T-helper 17 cell (primary cell): Measurements from ENCODE around the gene TXN2. TPM values are rescaled to one million over a fixed set of nuclear protein-coding genes. Genes with fewer than 3 reads are reported as not detected.

ENCODE experiments used
- ATAC-seq: fragments of 150-1000 bp; cut with Tn5 transposase; 2 replicates; pipeline ENCODE4 v1.10.0; 2021; ENCODE audit warnings: mild to moderate bottlenecking, moderate library complexity
- DNase-seq, 3 donors: peaks; one replicate each; pipeline versions ENCODE4 v3.0.0 to v3.0.0-alpha.2; 2020 to 2021
- H3K9me3 ChIP-seq: one replicate; pipeline ENCODE4 v1.7.0; 2013; ENCODE audit warnings: low read length, mild to moderate bottlenecking; ENCODE audit not compliant: control insufficient read depth, poor library complexity, severe bottlenecking
- H3K27ac Mint-ChIP-seq: one replicate; pipeline ENCODE4 v1.8.0; 2022; ENCODE audit warnings: mild to moderate bottlenecking, moderate library complexity, mixed read lengths
- H3K27me3 Mint-ChIP-seq: one replicate; pipeline ENCODE4 v1.8.0; 2022; ENCODE audit warnings: mixed read lengths
- H3K36me3 Mint-ChIP-seq: one replicate; pipeline ENCODE4 v1.8.0; 2022; ENCODE audit warnings: low read depth, mixed read lengths
- H3K4me1 Mint-ChIP-seq: one replicate; pipeline ENCODE4 v1.8.0; 2022; ENCODE audit warnings: mild to moderate bottlenecking, mixed read lengths
- H3K4me3 Mint-ChIP-seq: one replicate; pipeline ENCODE4 v1.8.0; 2022; ENCODE audit warnings: mild to moderate bottlenecking, moderate library complexity, mixed read lengths
- total RNA-seq, 4 donors: library from RNA in 2 of 4; stranded (reverse) in 2 of 4; gene quantifications; one replicate each; pipeline ENCODE4 v1.2.3 and lab custom pipeline; 2022 to 2026

TXN2 gene
- total RNA-seq, 2 donors from 2014 or later: 27.0 to 32.3 TPM

DNA sequence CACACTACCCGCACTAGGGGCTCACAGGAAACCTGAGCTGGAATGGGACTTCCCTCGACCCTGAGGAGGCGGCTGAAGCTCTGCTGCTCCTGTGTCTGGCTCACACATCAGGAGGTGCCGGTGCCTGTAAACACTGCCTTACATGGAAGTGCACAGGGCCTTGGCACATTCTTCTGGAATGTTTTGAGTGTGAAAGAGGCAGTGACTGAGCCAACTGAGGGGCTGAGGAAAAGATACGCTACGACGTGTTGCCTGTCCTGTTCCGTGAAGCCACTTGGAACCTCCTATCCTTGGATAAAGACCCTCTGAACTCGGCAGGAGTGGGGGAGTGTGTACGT is 10.5 kb downstream of the TXN2 start:
- peaks cover 6% of the 10 kb centered on the region for H3K36me3 Mint-ChIP-seq
- no peaks in the 10 kb centered on the region for H3K9me3 ChIP-seq
- ATAC-seq (no peak), DNase-seq (no peak)
- H3K27ac Mint-ChIP-seq: no peak overlapping the region
- peaks cover 14% of the 10 kb centered on the region for H3K4me1 Mint-ChIP-seq
- no peaks in the 10 kb centered on the region for H3K27me3 Mint-ChIP-seq
- no peak overlapping the region for H3K4me3 Mint-ChIP-seq

DNA sequence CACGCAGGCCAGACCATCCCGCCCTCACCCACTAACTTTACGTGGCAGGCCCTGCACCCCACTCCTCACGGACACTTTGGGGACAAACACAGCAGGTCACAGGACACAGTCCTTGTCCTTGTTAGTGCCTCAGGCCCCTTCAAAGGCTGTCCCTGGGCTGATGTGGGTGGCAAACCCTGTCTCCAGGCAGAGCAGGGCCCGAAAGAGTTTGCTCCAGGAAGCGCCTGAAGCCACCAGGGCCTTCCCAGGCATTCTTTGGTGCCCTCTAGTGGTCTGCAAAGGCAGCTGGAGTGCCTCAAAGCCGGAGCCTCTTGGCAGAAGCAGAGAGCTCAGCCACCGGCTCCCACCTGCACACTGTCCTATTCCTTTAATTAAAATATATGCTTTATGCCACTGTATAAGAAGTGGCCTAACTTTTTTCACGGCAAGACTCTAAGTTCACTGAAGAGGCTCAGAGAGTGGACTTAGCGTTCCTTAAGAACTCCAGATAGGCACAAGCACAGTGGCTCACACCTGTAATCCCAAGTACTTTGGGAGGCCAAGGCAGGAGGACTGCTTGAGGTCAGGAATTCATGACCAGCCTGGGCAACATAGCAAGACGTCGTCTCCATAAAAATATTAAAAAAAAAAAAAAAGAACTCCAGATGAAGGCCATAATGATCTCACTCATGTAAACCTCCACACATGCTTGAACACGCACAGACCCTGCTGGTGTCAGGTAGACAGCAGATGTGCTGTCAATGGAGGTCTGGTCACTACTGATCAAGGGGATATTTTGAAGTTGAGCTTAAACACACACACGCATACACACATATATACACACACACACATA is 11.1 kb downstream of the TXN2 start:
- peak overlapping the region; percentile 75 for H3K27ac Mint-ChIP-seq
- DNase-seq: peak; percentile 63 to 75 (median 72)
- H3K4me3 Mint-ChIP-seq: no peak overlapping the region
- H3K4me1 Mint-ChIP-seq: peaks cover 12% of the 10 kb centered on the region
- H3K36me3 Mint-ChIP-seq: peaks cover 3% of the 10 kb centered on the region
- ATAC-seq: peak; percentile 98
- H3K9me3 ChIP-seq: no peaks in the 10 kb centered on the region
- no peaks in the 10 kb centered on the region for H3K27me3 Mint-ChIP-seq

DNA sequence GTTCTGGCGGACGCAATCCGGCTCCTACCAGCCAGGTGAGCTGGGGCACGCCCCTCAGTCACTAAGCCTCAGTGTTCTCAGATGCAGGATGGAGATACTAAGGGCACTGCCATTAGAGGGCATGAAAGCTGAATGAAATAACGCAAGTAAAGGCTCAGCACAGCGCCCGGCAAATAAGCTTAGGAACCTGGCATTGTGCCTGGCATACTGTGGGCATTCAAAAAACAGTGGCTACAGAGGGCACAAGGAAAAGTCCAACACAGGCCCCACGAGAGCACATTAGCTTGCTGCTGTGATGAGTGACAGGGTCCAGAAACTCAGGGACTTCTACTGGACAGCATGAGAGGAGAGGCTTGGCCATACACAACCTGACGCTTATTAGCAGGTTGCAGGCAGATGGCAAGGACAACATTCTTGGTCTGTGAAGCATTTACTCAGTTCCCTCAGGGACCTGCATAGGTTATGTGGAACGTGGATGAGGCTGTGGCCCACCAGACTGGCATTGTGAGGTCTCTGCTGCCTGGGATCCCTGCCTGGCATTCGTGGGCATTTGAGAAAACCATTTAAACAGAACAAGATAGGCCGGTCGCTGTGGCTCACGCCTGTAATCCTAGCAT is 12.2 kb downstream of the TXN2 start:
- ATAC-seq (no peak), DNase-seq (no peak)
- Mint-ChIP-seq H3K4me3 (no peak overlapping the region), H3K36me3 (peaks cover 3% of the 10 kb centered on the region), H3K27me3 (no peaks in the 10 kb centered on the region), H3K27ac (no peak overlapping the region), H3K4me1 (peaks cover 13% of the 10 kb centered on the region)
- H3K9me3 ChIP-seq: no peaks in the 10 kb centered on the region

DNA sequence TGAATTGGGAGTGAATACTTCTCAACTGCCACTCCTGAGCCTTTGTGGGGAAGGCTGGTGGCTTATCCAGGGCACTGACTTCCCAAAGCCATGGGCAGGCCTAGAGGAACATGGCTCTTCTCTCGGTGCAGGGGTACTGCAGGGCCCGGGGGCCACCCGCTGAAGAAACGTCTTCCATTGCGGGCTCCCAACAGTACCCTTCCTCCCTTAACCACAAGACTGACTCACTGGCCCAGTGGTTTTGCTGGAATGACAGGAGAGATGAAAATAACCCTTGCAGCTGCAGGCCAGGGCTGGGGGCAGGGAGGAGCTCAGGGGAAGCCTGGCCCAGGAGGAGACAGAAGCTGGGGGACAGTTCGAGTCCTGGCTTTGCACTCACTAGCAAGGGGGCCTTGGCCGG is 13.5 kb downstream of the TXN2 start:
- H3K9me3 ChIP-seq: no peaks in the 10 kb centered on the region
- H3K27ac Mint-ChIP-seq: peak overlapping the region; percentile 84
- DNase-seq: no peak
- H3K4me1 Mint-ChIP-seq: peaks cover 13% of the 10 kb centered on the region
- no peak for ATAC-seq
- H3K36me3 Mint-ChIP-seq: peaks cover 3% of the 10 kb centered on the region
- no peaks in the 10 kb centered on the region for H3K27me3 Mint-ChIP-seq
- no peak overlapping the region for H3K4me3 Mint-ChIP-seq

DNA sequence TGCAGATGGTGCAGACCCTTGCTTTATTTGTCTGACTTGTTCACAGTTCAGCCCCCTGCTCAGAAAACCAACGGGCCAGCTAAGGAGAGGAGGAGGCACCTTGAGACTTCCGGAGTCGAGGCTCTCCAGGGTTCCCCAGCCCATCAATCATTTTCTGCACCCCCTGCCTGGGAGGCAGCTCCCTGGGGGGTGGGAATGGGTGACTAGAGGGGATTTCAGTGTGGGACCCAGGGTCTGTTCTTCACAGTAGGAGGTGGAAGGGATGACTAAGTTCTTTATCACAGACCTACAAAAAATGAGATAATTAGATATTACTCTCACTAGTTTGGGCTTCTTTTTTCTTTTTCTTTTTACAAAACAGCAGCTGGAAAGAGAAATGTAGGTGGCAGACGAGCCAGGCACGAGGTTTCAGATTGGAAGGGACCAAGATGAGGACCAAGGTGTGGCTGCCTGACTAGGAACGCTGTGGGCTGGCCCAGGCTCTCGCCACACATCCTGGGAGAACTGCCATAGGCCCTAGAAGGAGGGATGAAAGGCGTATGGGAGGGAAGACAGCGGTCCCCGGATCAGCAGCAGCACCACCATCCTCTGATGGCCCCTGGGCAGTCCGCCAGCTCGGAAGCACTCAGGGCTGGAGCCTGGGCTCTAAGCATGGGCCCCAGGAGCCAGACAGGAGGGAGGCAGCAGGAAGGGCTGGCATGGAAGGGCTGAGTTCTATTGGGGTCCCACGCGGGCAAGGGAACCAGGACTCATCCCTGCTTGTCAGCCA is 14.2 kb downstream of the TXN2 start:
- Mint-ChIP-seq H3K4me3 (no peak overlapping the region), H3K4me1 (peaks cover 13% of the 10 kb centered on the region), H3K36me3 (peaks cover 3% of the 10 kb centered on the region), H3K27me3 (no peaks in the 10 kb centered on the region), H3K27ac (peak overlapping the region; percentile 84)
- ATAC-seq (no peak), DNase-seq (no peak)
- no peaks in the 10 kb centered on the region for H3K9me3 ChIP-seq

DNA sequence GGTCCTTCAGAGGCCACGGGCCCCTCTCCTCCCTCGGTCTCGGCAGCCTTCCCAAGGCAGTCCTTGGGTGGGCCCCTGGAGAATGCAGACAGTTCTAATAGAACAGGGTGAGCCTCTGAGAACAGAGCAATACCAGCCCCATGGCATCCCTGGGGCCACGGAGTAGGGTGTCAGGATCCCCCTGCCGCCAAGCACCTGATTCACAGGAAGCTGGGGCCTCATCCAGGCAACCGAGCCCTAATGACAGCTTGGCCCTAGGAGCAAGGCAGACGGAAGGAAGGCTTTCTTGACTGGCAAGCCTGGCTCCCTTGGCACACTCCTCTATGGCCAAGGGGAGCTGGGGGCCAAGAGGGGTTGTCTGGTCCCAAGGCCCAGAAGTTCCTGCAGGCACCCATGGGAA is 15.2 kb downstream of the TXN2 start:
- Mint-ChIP-seq H3K36me3 (no peaks in the 10 kb centered on the region), H3K27me3 (no peaks in the 10 kb centered on the region), H3K27ac (peak overlapping the region; percentile 84), H3K4me1 (peaks cover 13% of the 10 kb centered on the region), H3K4me3 (no peak overlapping the region)
- ATAC-seq: no peak
- no peak for DNase-seq
- no peaks in the 10 kb centered on the region for H3K9me3 ChIP-seq

DNA sequence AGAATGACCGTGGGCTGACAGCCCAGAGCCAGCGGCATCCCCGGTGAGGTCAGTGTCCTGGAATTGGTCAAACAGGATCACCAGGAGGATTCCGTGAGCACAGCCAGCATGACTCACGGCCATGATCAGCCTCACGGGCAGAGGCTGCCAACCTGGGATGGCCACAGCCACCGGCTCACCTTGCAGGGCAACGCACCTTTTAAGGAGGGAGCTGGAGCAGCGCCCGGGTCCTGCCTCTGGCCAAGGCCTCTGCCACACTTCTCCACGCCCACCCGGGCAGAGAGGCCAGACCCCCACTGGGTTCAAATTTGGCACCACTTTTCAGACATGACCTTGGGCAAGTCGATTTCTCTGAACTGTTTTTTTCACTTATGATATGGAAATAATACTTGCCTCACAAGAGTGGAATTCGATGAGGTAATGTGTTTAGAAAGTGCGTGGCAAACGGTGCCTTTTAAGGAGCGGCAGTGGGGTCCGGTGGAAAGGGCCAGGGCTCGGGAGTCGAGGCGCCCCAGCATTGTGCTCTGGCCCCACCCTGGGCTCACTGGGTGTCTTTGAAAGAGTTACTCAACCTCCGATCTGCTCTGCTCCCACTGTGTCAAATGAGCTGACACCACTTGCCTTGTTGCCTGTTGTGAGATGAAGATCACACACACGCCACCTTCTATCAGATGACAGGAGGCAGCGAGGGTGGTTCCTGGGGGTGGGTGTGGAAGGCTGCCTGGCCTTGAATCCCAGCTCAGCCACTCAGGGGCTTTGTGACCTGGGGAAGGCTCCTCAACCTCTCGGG is 16.0 kb downstream of the TXN2 start:
- no peak overlapping the region for H3K27ac Mint-ChIP-seq
- no peak overlapping the region for H3K4me3 Mint-ChIP-seq
- DNase-seq (no peak), ATAC-seq (no peak)
- H3K9me3 ChIP-seq: no peaks in the 10 kb centered on the region
- peaks cover 13% of the 10 kb centered on the region for H3K4me1 Mint-ChIP-seq
- H3K27me3 Mint-ChIP-seq: no peaks in the 10 kb centered on the region
- H3K36me3 Mint-ChIP-seq: no peaks in the 10 kb centered on the region

DNA sequence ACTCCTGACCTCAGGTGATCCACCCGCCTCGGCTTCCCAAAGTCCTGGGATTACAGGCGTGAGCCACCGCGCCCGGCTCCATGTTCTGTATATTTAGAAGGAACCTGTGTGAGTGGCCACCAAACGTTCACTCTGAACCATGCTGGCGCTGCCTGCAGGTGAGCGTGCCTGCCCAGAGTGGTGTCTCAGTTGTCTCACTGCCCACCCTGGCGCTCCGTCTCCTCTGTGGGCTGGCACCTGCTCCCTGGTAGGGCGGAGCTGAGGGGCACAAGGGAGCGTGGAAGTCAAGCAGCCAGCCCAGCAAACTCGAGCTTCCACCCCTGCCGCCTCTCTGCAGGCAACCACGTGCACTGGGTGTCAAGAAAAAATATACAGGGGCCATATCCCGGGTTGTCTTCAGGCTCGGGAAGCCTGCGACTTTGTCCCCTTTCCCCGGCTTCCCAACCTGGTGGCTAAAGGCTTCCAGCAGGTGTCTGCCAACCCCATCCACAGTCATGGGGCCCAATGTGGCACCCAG is 16.7 kb downstream of the TXN2 start:
- H3K9me3 ChIP-seq: no peaks in the 10 kb centered on the region
- H3K27me3 Mint-ChIP-seq: no peaks in the 10 kb centered on the region
- no peak overlapping the region for H3K27ac Mint-ChIP-seq
- DNase-seq (no peak), ATAC-seq (no peak)
- no peak overlapping the region for H3K4me3 Mint-ChIP-seq
- H3K4me1 Mint-ChIP-seq: peaks cover 8% of the 10 kb centered on the region
- no peaks in the 10 kb centered on the region for H3K36me3 Mint-ChIP-seq

DNA sequence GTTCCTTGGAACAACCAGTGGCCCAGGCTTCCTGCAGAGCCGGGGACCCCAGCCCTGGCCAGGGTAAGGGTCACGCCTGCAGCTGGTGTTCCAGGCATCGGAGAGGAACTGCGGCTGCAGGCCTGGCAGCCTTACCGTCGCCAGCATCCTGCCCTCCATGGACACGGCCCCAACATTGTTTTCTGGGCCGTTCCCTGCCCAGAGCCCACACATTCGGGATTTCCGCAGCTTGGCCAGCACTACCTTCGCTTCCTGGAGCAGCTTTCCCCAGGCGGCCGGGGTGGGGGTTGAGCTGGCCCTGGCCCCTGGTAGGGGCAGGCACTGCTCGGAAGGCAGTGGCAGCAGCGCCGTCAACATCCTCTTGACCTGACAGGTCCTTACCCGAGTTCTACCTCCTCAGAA is 17.7 kb downstream of the TXN2 start:
- no peaks in the 10 kb centered on the region for H3K9me3 ChIP-seq
- no peak overlapping the region for H3K27ac Mint-ChIP-seq
- peaks cover 8% of the 10 kb centered on the region for H3K4me1 Mint-ChIP-seq
- H3K36me3 Mint-ChIP-seq: no peaks in the 10 kb centered on the region
- DNase-seq: no peak
- peak overlapping the region; percentile 25 for H3K4me3 Mint-ChIP-seq
- no peaks in the 10 kb centered on the region for H3K27me3 Mint-ChIP-seq
- ATAC-seq: no peak

DNA sequence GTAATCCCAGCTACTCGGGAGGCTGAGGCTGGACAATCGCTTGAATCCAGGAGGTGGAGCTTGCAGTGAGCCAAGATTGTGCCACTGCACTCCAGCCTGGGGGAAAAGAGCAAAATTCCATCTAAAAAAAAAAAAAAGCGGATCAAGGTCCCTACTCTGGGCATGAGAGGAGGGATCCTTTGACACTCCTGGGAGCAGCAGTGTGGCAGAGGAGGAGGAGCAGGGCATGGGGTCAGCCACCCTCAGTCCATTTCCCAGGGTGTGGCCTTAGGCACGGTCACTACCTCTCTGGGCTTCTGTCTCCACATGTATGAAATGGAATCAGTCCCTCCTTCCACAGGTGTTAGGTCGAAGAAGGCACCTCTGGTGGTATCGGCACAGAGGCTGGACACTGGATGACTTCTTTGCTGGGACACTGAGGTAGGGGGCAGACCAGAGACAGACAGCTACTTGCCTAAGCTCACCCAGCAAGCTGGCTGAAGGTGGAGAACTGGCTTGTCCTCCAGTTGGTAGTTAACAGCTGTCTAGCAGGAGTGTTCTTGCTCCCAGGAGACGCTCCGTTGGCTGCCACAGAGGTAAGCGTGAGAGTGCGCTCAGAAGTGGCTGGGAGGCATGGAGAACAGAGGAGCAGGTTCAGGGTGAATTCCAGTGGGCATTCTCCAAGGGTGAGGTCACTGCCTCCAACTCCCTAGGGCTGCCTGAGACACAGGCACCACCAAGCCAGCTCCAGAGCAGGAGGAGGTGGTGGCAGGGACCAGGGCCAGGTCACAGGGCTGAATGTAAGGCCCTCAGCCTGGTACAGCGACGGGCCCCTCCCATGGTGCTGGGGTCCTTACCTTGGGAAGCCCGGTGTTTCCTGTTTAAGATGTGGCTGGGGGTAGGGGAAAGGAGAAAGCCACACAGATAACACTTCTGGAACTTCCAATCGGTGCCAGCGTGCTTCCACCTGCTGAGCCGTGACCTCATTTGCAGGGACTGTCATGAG is 19.5 kb downstream of the TXN2 start:
- H3K27ac Mint-ChIP-seq: peak overlapping the region; percentile 60
- ATAC-seq: no peak
- H3K4me1 Mint-ChIP-seq: peaks cover 8% of the 10 kb centered on the region
- H3K27me3 Mint-ChIP-seq: no peaks in the 10 kb centered on the region
- DNase-seq: no peak
- no peaks in the 10 kb centered on the region for H3K9me3 ChIP-seq
- no peaks in the 10 kb centered on the region for H3K36me3 Mint-ChIP-seq
- no peak overlapping the region for H3K4me3 Mint-ChIP-seq

DNA sequence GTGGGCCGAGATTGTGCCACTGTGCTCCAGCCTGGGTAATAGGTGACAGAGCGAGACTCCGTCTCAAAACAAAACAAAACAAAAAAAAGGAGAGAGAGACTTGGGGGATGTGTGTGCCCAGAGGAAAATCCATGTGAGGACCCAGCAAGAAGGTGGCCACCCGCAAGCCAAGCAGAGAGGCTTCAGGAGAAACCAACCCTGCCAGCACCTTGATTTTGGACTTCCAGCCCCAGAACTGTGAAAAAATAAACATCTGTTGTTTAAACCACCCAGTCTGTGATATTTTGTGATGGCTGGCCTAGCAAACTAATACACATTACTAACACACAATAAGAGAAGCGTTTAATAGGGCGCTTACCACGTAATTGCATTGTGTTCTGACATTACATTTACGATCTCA is 21.2 kb downstream of the TXN2 start:
- Mint-ChIP-seq H3K4me1 (peaks cover 7% of the 10 kb centered on the region), H3K36me3 (no peaks in the 10 kb centered on the region), H3K27me3 (no peaks in the 10 kb centered on the region), H3K4me3 (no peak overlapping the region), H3K27ac (no peak overlapping the region)
- ATAC-seq (no peak), DNase-seq (no peak)
- H3K9me3 ChIP-seq: no peaks in the 10 kb centered on the region
